HG02870 (cell line): ENCODE data around the gene TYW3.
A peak's percentile ranks its signal among the peaks of the same experiment; 100 is the strongest.

Experiments
- ATAC-seq: cut with Tn5 transposase; IDR thresholded peaks from one replicate; pipeline ENCODE4 v1.9.1; 2021; ENCODE audit warnings: mild to moderate bottlenecking, moderate library complexity; ENCODE audit not compliant: unreplicated experiment

Gene TYW3

DNA sequence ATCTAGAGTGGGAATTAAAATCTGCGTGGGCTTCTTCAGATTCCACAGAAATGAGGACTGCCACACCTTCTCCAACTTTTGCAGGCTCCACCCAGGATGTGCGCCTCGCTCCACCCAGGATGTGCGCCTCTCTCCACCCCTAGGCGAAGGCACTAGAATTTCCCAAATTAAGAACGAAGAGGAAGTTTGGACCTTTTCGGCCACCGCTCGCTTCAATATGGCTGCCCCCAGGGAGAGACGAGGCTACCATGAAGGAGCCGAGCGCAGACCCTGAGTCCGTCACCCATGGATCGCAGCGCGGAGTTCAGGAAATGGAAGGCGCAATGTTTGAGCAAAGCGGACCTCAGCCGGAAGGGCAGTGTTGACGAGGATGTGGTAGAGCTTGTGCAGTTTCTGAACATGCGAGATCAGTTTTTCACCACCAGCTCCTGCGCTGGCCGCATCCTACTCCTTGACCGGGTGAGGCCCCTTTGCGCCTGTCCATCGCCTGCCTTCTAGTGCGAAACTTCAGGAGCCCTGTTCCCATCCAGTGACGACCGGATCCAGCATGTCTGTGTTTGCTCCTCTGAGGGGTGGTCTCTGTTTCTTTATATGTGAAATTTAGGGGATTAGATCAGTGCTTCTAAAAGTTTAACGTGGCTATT lies at the start of gene TYW3, which contains the start of gene CRYZ:
Gene TYW3 (plus strand): TSS at position 193 of the 644 bp plus-strand sequence. CDS start 93 bp downstream, at position 286.
Gene CRYZ (minus strand): TSS at position 91 of the 644 bp plus-strand sequence. CDS start 8,229 bp downstream, outside the sequence.
- peak; percentile 56 for ATAC-seq

GRCh38 chr1:74683656-74684055 lies 49.3 kb upstream of the TYW3 start:
- no peak for ATAC-seq

GRCh38 chr1:74684301-74684700 lies 48.7 kb upstream of the TYW3 start:
- no peak for ATAC-seq

- no peak for ATAC-seq
These were observed 46.0 kb upstream of the TYW3 start for GRCh38 chr1:74686928-74687327.

DNA sequence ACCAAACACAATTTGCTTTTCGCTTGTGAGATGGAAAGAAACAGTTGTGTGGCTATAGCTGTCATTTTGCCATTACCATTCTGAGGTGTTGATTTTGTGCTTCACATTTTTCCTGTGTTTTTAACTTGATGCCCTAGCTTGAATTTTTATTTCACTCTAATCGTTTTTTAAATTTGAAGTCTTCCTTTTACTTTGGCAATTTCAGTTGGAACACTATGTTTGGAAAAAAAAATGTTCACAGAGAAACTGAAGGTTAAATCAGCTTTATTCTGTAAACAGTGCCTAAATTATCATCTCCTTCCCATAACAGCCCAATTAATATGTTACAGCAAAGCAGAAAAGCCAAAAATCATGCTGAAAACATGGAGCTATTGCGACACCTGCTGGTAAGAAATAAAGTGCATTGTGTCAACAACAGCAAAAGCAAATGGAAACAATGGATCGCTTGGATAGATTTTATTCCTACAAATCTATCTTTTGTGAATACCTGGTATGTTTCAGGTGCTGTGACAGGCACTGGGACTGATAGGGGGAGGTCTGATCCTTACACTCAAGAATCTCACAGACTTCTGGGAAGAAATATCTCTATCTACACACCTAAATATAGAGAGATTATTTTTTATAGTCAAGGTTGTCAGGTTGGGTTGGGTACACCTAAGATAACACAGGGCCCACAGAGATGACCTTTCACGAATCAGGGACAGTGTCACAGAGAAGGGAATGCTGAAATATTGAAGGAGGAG lies 43.2 kb upstream of the TYW3 start:
- ATAC-seq = no peak

DNA sequence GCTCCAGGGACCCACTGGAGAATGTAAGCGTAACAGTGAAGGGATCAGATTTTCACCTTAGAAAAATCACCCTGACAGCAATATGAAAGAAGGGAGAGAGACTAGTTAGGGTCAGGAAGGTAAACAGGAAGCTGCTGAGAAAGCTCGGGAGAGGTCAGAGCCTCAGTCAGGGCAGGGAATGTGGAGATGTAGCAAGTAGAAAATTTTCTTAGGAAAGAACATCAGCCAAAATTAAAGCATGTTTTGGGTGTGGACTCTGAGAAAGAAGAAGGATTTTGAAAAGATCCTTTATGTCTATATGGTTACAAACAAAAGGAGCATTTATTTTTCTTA lies 42.6 kb upstream of the TYW3 start:
- no peak for ATAC-seq

DNA sequence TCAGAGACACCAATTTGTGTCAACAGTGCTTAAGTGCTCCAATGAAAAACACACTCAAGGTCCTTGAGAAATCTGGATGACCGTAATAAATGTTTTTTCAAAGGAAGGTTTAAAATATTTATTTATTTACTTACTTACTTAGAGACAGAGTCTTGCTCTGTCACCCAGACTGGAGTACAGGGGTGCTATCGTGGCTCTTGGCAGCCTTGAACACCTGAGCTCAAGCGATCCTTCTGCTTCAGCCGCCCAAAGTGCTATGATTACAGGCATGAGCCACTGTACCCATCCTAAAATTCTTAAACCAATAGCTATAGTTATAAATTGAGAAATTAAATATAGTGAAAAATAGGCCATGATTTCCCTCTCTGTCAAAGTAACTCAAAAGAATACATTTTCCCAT lies 42.0 kb upstream of the TYW3 start:
- no peak for ATAC-seq

DNA sequence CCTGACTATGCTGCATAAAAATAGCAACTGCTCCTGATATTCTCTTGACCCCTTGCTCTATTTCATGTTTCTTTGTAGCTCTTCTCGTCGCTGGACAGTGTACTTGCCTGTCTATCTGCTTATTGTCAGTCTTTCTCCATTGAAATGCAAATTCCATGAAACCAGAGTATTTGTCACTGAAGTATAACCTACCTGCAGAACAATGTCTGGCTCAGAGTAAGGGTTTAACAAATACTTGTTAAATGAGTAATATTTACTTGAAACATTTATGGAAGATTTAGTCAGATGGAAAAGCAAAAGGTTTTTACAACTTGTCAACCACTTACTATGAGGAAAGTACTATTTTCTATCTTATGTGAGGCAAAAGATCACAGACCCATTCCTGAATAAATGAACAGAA lies 39.5 kb upstream of the TYW3 start:
- no peak for ATAC-seq

DNA sequence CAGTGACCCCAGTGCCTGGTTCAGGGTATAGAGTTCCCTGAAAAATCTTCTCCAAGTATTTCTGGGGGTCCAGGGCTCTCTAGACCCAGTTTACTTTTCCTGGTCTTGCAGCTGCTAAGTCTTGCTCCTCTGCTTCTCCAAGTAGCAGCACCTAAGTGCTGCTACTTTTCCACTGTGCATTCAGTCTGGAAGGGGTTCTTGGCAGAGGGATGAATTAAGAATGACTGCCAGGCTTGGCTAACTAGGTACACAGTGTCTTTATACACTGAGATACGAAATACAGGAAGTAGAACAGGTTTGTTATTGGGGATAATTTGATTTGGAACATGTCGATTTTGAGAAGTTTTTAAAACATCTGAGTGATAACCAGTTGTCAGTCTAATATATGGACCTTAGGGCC lies 35.1 kb upstream of the TYW3 start:
- ATAC-seq = no peak

GRCh38 chr1:74699331-74699730 lies 33.6 kb upstream of the TYW3 start:
- ATAC-seq = no peak

DNA sequence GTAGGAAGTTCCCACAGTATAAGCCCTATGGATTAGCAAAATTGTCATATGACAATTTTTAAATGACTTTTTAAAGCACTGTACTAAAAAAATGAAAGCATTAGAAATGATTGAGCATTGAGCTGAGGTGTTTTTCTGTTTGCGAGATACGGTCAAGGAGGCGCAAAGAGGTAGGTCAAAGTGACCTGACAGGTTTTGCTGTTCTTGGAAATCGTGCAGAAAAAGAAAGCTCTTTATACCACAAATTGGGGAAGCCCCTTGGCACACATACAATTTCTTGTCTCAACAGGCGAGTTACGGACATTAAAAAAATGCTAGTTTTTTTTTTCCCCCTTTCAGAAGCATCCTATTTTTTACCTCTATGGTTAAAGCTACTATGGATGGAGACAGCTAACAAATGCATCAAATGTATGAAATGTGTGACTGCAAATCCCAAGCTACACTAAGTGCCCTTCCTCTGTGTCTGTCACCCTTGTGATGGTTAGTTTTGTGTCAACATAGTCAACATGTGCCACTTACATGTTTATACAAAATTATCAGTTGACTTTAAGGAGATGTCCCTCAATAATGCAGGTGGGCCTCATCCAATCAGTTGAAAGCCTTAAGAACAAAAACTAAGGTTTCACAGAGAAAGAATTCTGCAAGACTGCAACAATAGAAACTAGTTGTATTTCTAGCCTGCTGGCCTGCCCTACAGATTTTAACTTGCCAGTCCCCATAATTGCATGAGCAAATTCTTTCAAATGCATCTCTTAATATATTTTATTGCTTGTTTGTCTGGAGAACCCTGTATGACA lies 29.4 kb upstream of the TYW3 start:
- ATAC-seq = no peak

- no peak for ATAC-seq
These were observed 20.1 kb upstream of the TYW3 start for GRCh38 chr1:74712881-74713280.

DNA sequence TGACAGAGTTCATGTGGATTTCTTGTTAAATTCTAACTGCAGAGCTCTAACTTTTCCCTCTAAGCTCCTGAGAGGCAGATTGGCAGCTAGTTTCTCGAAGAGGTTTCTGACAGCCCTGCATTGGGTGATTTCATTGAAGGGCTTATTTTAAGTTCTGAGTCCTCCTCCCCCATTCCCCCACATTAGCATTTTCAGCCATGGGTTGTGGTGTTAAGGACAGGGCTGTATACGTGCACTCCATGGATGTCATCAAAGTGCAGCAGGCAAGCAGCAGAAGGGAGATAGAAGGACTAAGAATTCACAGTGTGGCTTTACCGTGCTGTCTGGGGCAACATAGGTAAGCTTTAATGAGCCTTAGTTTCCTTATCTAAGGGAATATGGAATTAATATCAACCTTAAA lies 19.1 kb upstream of the TYW3 start:
- peak; percentile 35 for ATAC-seq

GRCh38 chr1:74714429-74715235 lies 18.3 kb upstream of the TYW3 start:
- peak; percentile 80 for ATAC-seq

- peak; percentile 38 for ATAC-seq
These were observed 17.8 kb upstream of the TYW3 start for GRCh38 chr1:74715236-74715502.

DNA sequence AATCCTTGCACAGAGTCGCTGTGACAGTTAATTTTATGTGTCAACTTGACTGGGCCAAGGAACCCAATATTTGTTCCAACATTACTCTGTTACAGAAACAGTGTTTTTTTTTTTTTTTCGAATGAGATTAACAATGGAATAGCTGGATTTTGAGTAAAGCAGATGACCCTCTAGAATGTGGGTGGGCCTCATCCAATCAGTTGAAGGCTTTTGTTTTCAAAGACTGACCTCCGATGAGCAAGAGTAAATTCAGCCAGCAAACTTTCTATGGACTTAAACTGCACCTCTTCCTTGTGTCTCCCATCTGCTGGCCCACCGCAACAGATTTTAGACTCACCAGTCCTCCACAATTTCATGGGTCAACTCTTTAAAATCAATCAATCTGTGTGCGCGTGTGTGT lies 17.1 kb upstream of the TYW3 start:
- no peak for ATAC-seq

- no peak for ATAC-seq
These were observed 16.1 kb upstream of the TYW3 start for GRCh38 chr1:74716822-74717221.

GRCh38 chr1:74717626-74718025 lies 15.3 kb upstream of the TYW3 start:
- ATAC-seq = no peak

DNA sequence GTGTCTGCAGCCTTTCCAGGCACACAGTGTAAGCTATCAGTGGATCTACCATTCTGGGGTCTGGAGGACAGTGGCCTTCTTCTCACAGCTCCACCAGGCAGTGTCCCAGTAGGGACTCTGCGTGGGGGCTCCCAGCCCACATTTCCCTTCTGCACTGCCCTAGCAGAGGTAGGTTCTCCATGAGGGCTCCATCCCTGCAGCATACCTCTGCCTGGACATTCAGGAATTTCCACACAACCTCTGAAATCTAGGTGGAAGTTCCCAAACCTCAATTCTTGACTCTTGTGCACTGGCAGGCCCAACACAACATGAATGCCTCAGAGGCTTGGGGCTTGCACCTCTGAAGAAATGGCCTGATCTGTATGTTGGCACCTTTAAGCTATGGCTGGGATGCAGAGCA lies 6.9 kb upstream of the TYW3 start:
- ATAC-seq = no peak

DNA sequence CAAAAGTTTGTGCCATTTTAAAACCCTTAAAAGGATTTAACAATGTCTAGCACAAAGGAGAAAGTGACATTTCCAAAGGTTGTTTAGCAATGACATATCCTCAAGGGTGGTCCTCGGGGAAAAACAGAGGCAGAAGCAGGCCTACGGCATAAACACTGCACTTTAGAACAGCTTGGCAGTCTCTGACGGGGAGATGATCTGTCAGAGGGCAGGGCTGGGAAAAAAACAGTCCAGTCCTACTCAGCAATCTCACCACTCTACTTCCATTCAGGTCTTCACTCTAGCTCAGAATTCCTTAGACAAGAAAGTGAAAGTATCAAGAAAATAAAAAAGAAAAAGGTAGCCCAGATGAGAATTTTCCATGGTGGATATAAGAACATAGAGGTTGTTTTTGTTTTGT lies 4.2 kb upstream of the TYW3 start:
- ATAC-seq = no peak

DNA sequence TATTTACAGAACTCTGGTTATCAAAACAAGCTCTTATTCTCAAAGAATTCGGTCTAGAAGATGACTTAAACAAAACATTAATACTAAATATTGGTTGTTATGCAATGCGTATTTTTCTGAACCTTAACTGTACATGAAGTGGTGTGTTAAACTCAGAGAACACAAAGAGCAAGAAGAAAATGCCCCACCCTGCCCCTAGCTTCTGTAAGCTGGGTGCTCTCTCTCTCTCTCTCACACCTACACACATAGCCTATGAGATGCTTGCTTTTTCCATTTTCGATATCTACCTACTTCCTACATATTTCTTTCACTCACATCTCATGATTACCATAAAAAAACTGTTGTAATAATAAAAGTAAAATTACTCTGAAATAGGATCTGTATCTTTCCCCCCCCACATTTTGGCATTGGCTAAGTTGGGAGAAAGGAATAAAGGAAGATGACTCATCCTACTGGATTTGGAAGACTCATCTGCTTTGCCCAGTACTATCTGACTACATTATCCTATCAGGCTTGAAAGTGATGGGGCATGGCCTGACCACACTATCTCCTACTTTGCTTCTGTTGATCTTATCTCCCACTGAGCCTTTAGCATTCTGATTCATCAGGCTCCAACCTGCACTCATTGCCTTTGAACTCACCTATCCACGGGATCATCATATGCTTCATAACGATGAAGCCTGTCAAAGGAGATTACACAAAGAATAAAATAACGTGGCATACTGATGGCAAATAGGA lies 3.0 kb upstream of the TYW3 start:
- peak; percentile 20 for ATAC-seq
